ENCODE measurements around the gene FGFR2.

DNA sequence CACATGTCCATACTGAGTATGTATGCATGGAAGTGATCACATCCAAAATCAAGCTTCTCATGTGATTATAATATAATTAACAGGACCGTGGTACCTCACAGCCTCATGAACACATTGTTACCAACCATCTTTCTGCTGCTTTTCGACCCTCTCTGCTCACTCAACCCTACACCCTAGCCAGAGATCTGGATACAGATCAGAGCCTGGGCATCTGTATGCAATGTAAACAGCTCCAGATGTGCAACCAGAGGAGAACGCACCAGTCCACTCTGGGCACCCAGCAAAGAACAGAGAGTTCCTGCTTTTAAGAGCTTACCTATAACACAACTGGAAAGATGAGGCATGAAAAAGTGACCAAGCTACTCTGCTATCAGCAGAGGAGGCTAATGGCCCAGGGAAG, 145.1 kb downstream of the FGFR2 start:
- TF ChIP-seq, protein P1, sequence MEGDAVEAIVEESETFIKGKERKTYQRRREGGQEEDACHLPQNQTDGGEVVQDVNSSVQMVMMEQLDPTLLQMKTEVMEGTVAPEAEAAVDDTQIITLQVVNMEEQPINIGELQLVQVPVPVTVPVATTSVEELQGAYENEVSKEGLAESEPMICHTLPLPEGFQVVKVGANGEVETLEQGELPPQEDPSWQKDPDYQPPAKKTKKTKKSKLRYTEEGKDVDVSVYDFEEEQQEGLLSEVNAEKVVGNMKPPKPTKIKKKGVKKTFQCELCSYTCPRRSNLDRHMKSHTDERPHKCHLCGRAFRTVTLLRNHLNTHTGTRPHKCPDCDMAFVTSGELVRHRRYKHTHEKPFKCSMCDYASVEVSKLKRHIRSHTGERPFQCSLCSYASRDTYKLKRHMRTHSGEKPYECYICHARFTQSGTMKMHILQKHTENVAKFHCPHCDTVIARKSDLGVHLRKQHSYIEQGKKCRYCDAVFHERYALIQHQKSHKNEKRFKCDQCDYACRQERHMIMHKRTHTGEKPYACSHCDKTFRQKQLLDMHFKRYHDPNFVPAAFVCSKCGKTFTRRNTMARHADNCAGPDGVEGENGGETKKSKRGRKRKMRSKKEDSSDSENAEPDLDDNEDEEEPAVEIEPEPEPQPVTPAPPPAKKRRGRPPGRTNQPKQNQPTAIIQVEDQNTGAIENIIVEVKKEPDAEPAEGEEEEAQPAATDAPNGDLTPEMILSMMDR (IDR thresholded peaks at IDR 0.05): no peak
- TF ChIP-seq POLR2A (IDR thresholded peaks at IDR 0.05): no peak
